ENCODE data around the gene TRIM65. TPM values are rescaled to one million over a fixed set of nuclear protein-coding genes. Genes with fewer than 3 reads are reported as not detected.
A peak's percentile ranks its signal among the peaks of the same experiment; 100 is the strongest.

The TRIM65 gene
- total and polyA plus RNA-seq, 2 of the 13 experiments (the other 11 are each of a cell fraction or from before 2014, with no cell fraction given), result 10.3 to 22.4 TPM

- TF ChIP-seq KIAA2018 (CRISPR knock-in tag; IDR thresholded peaks at IDR 0.05; ENCODE audit: borderline replicate concordance), result no peak
- TF ChIP-seq NR2C2 (CRISPR knock-in tag; IDR thresholded peaks at IDR 0.05; ENCODE audit: borderline replicate concordance), result no peak
- TF ChIP-seq NONO (IDR thresholded peaks at IDR 0.05), result no peak
- TF ChIP-seq NONO (CRISPR knock-in tag; conservative IDR thresholded peaks at IDR 0.05), result peak; percentile 73; the same call in 1 of the 2 replicates
- no peak for TF ChIP-seq GPN1 (CRISPR knock-in tag; IDR thresholded peaks at IDR 0.05; ENCODE audit: borderline replicate concordance)
- TF ChIP-seq ZSCAN29 (CRISPR knock-in tag; conservative IDR thresholded peaks at IDR 0.05), result peak; percentile 55; the same call in 1 of the 2 replicates
- peak; percentile 61; the same call in 1 of the 2 replicates for TF ChIP-seq GATAD1 (CRISPR knock-in tag; IDR thresholded peaks at IDR 0.05)
- TF ChIP-seq NAIF1 (CRISPR knock-in tag; IDR thresholded peaks at IDR 0.05; ENCODE audit: borderline replicate concordance), result no peak
- TF ChIP-seq ZNF780A (CRISPR knock-in tag; IDR thresholded peaks at IDR 0.05), result no peak
- no peak for TF ChIP-seq ZNF276 (CRISPR knock-in tag; IDR thresholded peaks at IDR 0.05; ENCODE audit: low read depth)
- TF ChIP-seq HNF4A (CRISPR knock-in tag; IDR thresholded peaks at IDR 0.05), result peak; percentile 43
- TF ChIP-seq ARID5B (CRISPR knock-in tag; IDR thresholded peaks at IDR 0.05), result peak; percentile 44
- peak; percentile 94 for TF ChIP-seq HNRNPL (IDR thresholded peaks at IDR 0.05; ENCODE audit: low read depth, low read length)
- TF ChIP-seq ZNF576 (CRISPR knock-in tag; IDR thresholded peaks at IDR 0.05), result no peak
- no peak for TF ChIP-seq TCF7 (IDR thresholded peaks at IDR 0.05; ENCODE audit: low read depth)
Measured at GRCh38 chr17:75845058-75845711, 51.6 kb downstream of the TRIM65 start (continued).

All from HepG2 (cell line).